PC-3 (cell line): Measurements from ENCODE around the gene ESYT1. TPM values are rescaled to one million over a fixed set of nuclear protein-coding genes. Genes with fewer than 3 reads are reported as not detected.

ENCODE experiments used
- ATAC-seq: fragments of 200-7000 bp; cut with Tn5 transposase; 2 replicates; pipeline ENCODE4 v1.9.1; 2020; ENCODE audit warnings: mild to moderate bottlenecking, moderate library complexity
- BruUV-seq: library from RNA; stranded (reverse); fragments of 400-500 nt; replicated peaks from 2 replicates; lab custom pipeline; 2021; lab: Mats Ljungman, UMichigan
- CTCF ChIA-PET: fragments of 300-600 bp; sonication (Branson Sonifier 250); formaldehyde crosslinking; loops from one replicate; lab custom pipeline; 2022; ENCODE audit warnings: antibody characterized with exemption; lab: Charles Lee
- POLR2A ChIA-PET: fragments of 300-600 bp; sonication (Branson Sonifier 250); formaldehyde crosslinking; loops from one replicate; lab custom pipeline; 2022; ENCODE audit warnings: antibody characterized with exemption; ENCODE audit not compliant: unreplicated experiment; lab: Charles Lee
- DNase-seq: peaks from one replicate; pipeline ENCODE4 v3.0.0-alpha.2; 2015
- H2AFZ ChIP-seq: fragments of 300-600 bp; sonication (generic); 2 replicates; pipeline ENCODE4 v1.6.0; 2016; ENCODE audit warnings: antibody characterized with exemption, low read length
- H3F3A ChIP-seq: fragments of 300-600 bp; sonication (generic); one replicate; pipeline ENCODE4 v1.6.0; 2017; ENCODE audit warnings: antibody characterized with exemption, low read length, control low read depth, mild to moderate bottlenecking; ENCODE audit not compliant: unreplicated experiment
- H3K27ac ChIP-seq: fragments of 300-600 bp; sonication (generic); 2 replicates; pipeline ENCODE4 v1.5.1; 2016; ENCODE audit warnings: mild to moderate bottlenecking, low read length
- H3K27me3 ChIP-seq: fragments of 300-600 bp; sonication (generic); 2 replicates; pipeline ENCODE4 v1.6.1; 2016; ENCODE audit warnings: low read length, mixed read lengths
- H3K36me3 ChIP-seq: fragments of 300-600 bp; sonication (generic); 2 replicates; pipeline ENCODE4 v1.6.1; 2016; ENCODE audit warnings: low read depth, mixed run types, low read length, mixed read lengths
- H3K4me1 ChIP-seq: fragments of 300-600 bp; sonication (generic); 2 replicates; pipeline ENCODE4 v1.5.1; 2016; ENCODE audit warnings: low read length; ENCODE audit not compliant: insufficient read depth
- H3K4me2 ChIP-seq: fragments of 300-600 bp; sonication (generic); 2 replicates; pipeline ENCODE4 v1.6.0; 2016; ENCODE audit warnings: low read length
- H3K4me3 ChIP-seq: fragments of 300-600 bp; sonication (generic); 2 replicates; pipeline ENCODE4 v1.5.1; 2016; ENCODE audit warnings: mild to moderate bottlenecking, low read length, mixed read lengths
- H3K79me2 ChIP-seq: fragments of 300-600 bp; sonication (generic); 2 replicates; pipeline ENCODE4 v1.6.1; 2017; ENCODE audit warnings: low read length, mixed read lengths
- H3K9ac ChIP-seq: fragments of 300-600 bp; sonication (generic); 2 replicates; pipeline ENCODE4 v1.6.0; 2016; ENCODE audit warnings: mild to moderate bottlenecking, low read length
- H3K9me2 ChIP-seq: fragments of 300-600 bp; sonication (generic); replicated peaks from 2 replicates; pipeline ENCODE4 v1.6.1; 2016; ENCODE audit warnings: mixed run types, low read length, mixed read lengths
- H3K9me3 ChIP-seq: fragments of 300-600 bp; sonication (generic); 2 replicates; pipeline ENCODE4 v1.6.1; 2016; ENCODE audit warnings: low read length, mixed read lengths
- H4K20me1 ChIP-seq: fragments of 300-600 bp; sonication (generic); 2 replicates; pipeline ENCODE4 v1.6.1; 2016; ENCODE audit warnings: low read length, mixed read lengths
- CTCF ChIP-seq: fragments of 300-600 bp; sonication (generic); conservative IDR thresholded peaks from 2 replicates; pipeline ENCODE4 v1.5.1; 2017; ENCODE audit warnings: antibody characterized with exemption, low read depth, mild to moderate bottlenecking, low read length
- EZH2 ChIP-seq: fragments of 300-600 bp; sonication (generic); IDR thresholded peaks from one replicate; pipeline ENCODE4 v1.6.1; 2017; ENCODE audit warnings: antibody characterized with exemption, mild to moderate bottlenecking, low read length; ENCODE audit not compliant: unreplicated experiment
- EZH2phosphoT487 ChIP-seq: fragments of 300-600 bp; sonication (generic); IDR thresholded peaks from 2 replicates; pipeline ENCODE4 v1.6.1; 2018; ENCODE audit warnings: mild to moderate bottlenecking, antibody characterized with exemption, low read length, borderline replicate concordance
- intact Hi-C: fragments of 100-400 bp; cut with micrococcal nuclease; formaldehyde crosslinking; loops from 2 replicates; pipeline ENCODE4 v1.9.0; 2023
- total RNA-seq: library from RNA; depleted of rRNA; stranded (reverse); fragments of >200 nt; gene quantifications from 2 replicates; pipeline ENCODE4 v1.2.3, GENCODE V29; 2014

Gene ESYT1
- total RNA-seq, 1 experiment from 2014 or later = 120 TPM

- Histone ChIP-seq H3K4me2 (peak overlapping the region; percentile 98), H3K4me1 (peaks cover 25% of the 10 kb centered on the region), H3K4me3 (peak overlapping the region; percentile 91), H3F3A (peaks cover 2% of the 10 kb centered on the region), H4K20me1 (peaks cover 19% of the 10 kb centered on the region), H3K27ac (peak overlapping the region; percentile 81), H3K9ac (peak overlapping the region; percentile 100), H3K27me3 (no peaks in the 10 kb centered on the region), H3K79me2 (peaks cover 39% of the 10 kb centered on the region), H3K9me2 (no peaks in the 10 kb centered on the region), H3K9me3 (no peaks in the 10 kb centered on the region), H2AFZ (peak overlapping the region; percentile 67), H3K36me3 (peaks cover 24% of the 10 kb centered on the region)
- DNase-seq (no peak), ATAC-seq (no peak)
- TF ChIP-seq CTCF (no peak), EZH2 (no peak), EZH2phosphoT487 (no peak)
- ChIA-PET CTCF (interaction anchor here (0.8 kb wide), 1 partner anchor 155 kb away, joined by 4 read pairs; the partner anchor contains the start of gene ANKRD52), POLR2A (no interaction called here)
- intact Hi-C loops = no loop called here
- BruUV-seq = no TSS peak
Observed at GRCh38 chr12:56103066-56103711, 24.9 kb upstream of the ESYT1 start.

- CTCF ChIA-PET = interaction anchor here (0.6 to 1.7 kb wide), 7 partner anchors 15 to 1207 kb away, joined by 3 to 8 read pairs (median 5); partner anchors contain the start of genes ANKRD52, ERBB3, ESYT1 and ZC3H10
- H3F3A ChIP-seq = peaks cover 2% of the 10 kb centered on the region
- TSS peak; percentile 94 for BruUV-seq
Observed at GRCh38 chr12:56103823-56104108, 24.3 kb upstream of the ESYT1 start.

More at GRCh38 chr12:56103823-56104108, 24.3 kb upstream of the ESYT1 start:
- no peak for DNase-seq
- H3K9ac ChIP-seq = peak overlapping the region; percentile 100
- peaks cover 19% of the 10 kb centered on the region for H4K20me1 ChIP-seq
- H3K79me2 ChIP-seq = peaks cover 42% of the 10 kb centered on the region
- H3K36me3 ChIP-seq = peaks cover 29% of the 10 kb centered on the region
- intact Hi-C loops = loop anchor here (1.0 kb wide), 2 partner anchors 24 to 56 kb away; no protein-coding TSS in a partner anchor
- no peaks in the 10 kb centered on the region for H3K9me3 ChIP-seq
- peaks cover 25% of the 10 kb centered on the region for H3K4me1 ChIP-seq
- peak overlapping the region; percentile 98 for H3K4me2 ChIP-seq
- ATAC-seq = no peak
- no peaks in the 10 kb centered on the region for H3K27me3 ChIP-seq
- POLR2A ChIA-PET = interaction anchor here (1.0 to 1.2 kb wide), 3 partner anchors 14 to 24 kb away, joined by 3 to 7 read pairs (median 3); partner anchors contain the start of genes ERBB3, ESYT1 and ZC3H10
- H3K27ac ChIP-seq = peak overlapping the region; percentile 81
- H2AFZ ChIP-seq = peak overlapping the region; percentile 67
- peak overlapping the region; percentile 91 for H3K4me3 ChIP-seq
- H3K9me2 ChIP-seq = no peaks in the 10 kb centered on the region
- no peak for TF ChIP-seq EZH2
- no peak for TF ChIP-seq CTCF
- TF ChIP-seq EZH2phosphoT487 = no peak
